NOMO-1 (cell line): ENCODE data around the gene TRIM9.

Experiments
- DNase-seq, 2 experiments: peaks; one replicate each; lab custom pipeline; 2025; ENCODE audit not compliant: unreplicated experiment in 2 of 2; lab: John Stamatoyannopoulos, UW

TRIM9 gene

GRCh38 chr14:50937800-50938199, 157.1 kb downstream of the TRIM9 start:
- no peak for DNase-seq

- DNase-seq = peak; percentile 27 to 87
These were observed 157.6 kb downstream of the TRIM9 start for GRCh38 chr14:50937325-50937724.

- no peak for DNase-seq
These were observed 158.0 kb downstream of the TRIM9 start for GRCh38 chr14:50936882-50937281.

- DNase-seq = no peak
These were observed 158.9 kb downstream of the TRIM9 start for GRCh38 chr14:50936016-50936340.

- DNase-seq = no peak
These were observed 159.5 kb downstream of the TRIM9 start for GRCh38 chr14:50935126-50936015.

- no peak for DNase-seq
These were observed 162.1 kb downstream of the TRIM9 start for GRCh38 chr14:50932592-50933495.

GRCh38 chr14:50932156-50932555, 162.7 kb downstream of the TRIM9 start:
- DNase-seq = no peak

- no peak for DNase-seq
These were observed 163.3 kb downstream of the TRIM9 start for GRCh38 chr14:50931559-50931958.

- DNase-seq = no peak
These were observed 165.4 kb downstream of the TRIM9 start for GRCh38 chr14:50929506-50929905.

GRCh38 chr14:50928002-50928635, 166.8 kb downstream of the TRIM9 start:
- DNase-seq = peak; percentile 88 to 93

- peak; percentile 84 to 92 for DNase-seq
These were observed 168.0 kb downstream of the TRIM9 start for GRCh38 chr14:50926851-50927386.
